Activated CD8-positive, alpha-beta T cell treated with anti-CD3 and anti-CD28 coated beads for 36 hours (primary cell): ENCODE results near the gene DLGAP1. TPM values are rescaled to one million over a fixed set of nuclear protein-coding genes. Genes with fewer than 3 reads are reported as not detected.

ENCODE experiments used
- ATAC-seq: fragments of 200-7000 bp; cut with Tn5 transposase; one replicate; pipeline ENCODE4 v1.10.0; 2021; ENCODE audit warnings: mild to moderate bottlenecking, moderate library complexity
- CTCF ChIA-PET: fragments of 350-600 bp; sonication (Branson Sonifier 250); formaldehyde crosslinking; loops from one replicate; lab custom pipeline; 2021; ENCODE audit warnings: antibody characterized with exemption; lab: Charles Lee
- POLR2A ChIA-PET: fragments of 350-600 bp; sonication (Branson Sonifier 250); formaldehyde crosslinking; loops from one replicate; lab custom pipeline; 2021; ENCODE audit warnings: antibody characterized with exemption; lab: Charles Lee
- DNase-seq: peaks from one replicate; pipeline ENCODE4 v3.0.0-alpha.2; 2020
- H3K27ac Mint-ChIP-seq: one replicate; pipeline ENCODE4 v1.8.0; 2021; ENCODE audit warnings: mild to moderate bottlenecking, mixed read lengths
- H3K27me3 Mint-ChIP-seq: one replicate; pipeline ENCODE4 v1.8.0; 2021; ENCODE audit warnings: mixed read lengths
- H3K36me3 Mint-ChIP-seq: one replicate; pipeline ENCODE4 v1.8.0; 2021; ENCODE audit warnings: low read depth, mixed read lengths
- H3K4me1 Mint-ChIP-seq: one replicate; pipeline ENCODE4 v1.8.0; 2021; ENCODE audit warnings: low read depth, mixed read lengths
- H3K4me3 Mint-ChIP-seq: one replicate; pipeline ENCODE4 v1.8.0; 2021; ENCODE audit warnings: mild to moderate bottlenecking, moderate library complexity, mixed read lengths
- H3K9me3 Mint-ChIP-seq: one replicate; pipeline ENCODE4 v1.8.0; 2021; ENCODE audit warnings: mixed read lengths
- intact Hi-C: fragments of 100-400 bp; cut with micrococcal nuclease; formaldehyde crosslinking; loops from one replicate; pipeline ENCODE4 v1.10.0; 2022
- total RNA-seq, 2 experiments: library from RNA; stranded (reverse); gene quantifications; one replicate each; pipeline ENCODE4 v1.2.3, GENCODE V29; 2021
- TF ChIP-seq, protein P1 (sequence below): fragments of 200-600 bp; IDR thresholded peaks from one replicate; pipeline ENCODE4 v1.8.0; 2022; ENCODE audit warnings: antibody characterized with exemption, mild to moderate bottlenecking

The DLGAP1 gene
- total RNA-seq, 2 experiments from 2014 or later: not detected

DNA sequence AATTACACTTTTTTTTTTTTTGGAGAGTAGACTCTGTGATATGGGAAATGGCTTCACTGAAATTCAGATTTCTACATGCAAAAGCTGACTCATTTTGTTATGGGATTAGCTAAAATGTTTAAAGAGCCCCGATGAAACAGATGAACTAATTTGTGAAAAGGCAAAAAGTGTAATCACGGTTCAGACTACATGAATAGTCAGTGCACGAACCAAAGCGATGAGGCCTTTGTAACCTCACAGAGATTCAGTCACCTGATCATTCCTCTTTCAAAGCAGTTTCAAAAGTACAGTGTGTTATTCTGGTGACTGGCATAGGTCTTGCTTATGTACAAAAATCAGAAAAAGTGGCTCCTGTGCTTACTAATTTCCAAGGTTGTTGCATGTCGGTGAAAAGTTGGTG, 960.5 kb downstream of the DLGAP1 start:
- no peak overlapping the region for H3K4me3 Mint-ChIP-seq
- CTCF ChIA-PET: interaction anchor here (1.1 to 2.3 kb wide), 4 partner anchors 13 to 197 kb away, joined by 3 to 6 read pairs (median 4); no protein-coding TSS in a partner anchor
- no peaks in the 10 kb centered on the region for H3K9me3 Mint-ChIP-seq

DNA sequence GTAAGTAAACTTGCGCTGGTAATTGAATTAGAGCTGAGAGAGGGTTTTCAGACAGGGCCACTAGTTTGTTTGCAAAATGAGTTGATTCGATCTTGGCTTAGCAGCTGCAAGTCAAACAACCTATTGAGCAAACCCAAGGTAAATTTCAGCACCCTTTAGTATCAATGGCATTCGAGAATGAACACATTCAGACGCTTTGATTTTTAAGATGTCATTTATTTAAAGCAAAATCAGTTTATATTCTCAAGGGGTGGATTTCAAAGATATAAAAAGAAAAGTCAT, 960.9 kb downstream of the DLGAP1 start:
- no peak overlapping the region for H3K27ac Mint-ChIP-seq
- CTCF ChIA-PET: interaction anchor here (1.1 to 2.3 kb wide), 5 partner anchors 12 to 196 kb away, joined by 3 to 6 read pairs (median 4); no protein-coding TSS in a partner anchor
- TF ChIP-seq, protein P1, sequence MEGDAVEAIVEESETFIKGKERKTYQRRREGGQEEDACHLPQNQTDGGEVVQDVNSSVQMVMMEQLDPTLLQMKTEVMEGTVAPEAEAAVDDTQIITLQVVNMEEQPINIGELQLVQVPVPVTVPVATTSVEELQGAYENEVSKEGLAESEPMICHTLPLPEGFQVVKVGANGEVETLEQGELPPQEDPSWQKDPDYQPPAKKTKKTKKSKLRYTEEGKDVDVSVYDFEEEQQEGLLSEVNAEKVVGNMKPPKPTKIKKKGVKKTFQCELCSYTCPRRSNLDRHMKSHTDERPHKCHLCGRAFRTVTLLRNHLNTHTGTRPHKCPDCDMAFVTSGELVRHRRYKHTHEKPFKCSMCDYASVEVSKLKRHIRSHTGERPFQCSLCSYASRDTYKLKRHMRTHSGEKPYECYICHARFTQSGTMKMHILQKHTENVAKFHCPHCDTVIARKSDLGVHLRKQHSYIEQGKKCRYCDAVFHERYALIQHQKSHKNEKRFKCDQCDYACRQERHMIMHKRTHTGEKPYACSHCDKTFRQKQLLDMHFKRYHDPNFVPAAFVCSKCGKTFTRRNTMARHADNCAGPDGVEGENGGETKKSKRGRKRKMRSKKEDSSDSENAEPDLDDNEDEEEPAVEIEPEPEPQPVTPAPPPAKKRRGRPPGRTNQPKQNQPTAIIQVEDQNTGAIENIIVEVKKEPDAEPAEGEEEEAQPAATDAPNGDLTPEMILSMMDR: no peak
- DNase-seq: no peak
- no peak for ATAC-seq
- H3K9me3 Mint-ChIP-seq: no peaks in the 10 kb centered on the region
- H3K27me3 Mint-ChIP-seq: peaks cover 20% of the 10 kb centered on the region
- H3K36me3 Mint-ChIP-seq: no peaks in the 10 kb centered on the region
- POLR2A ChIA-PET: no interaction called here
- H3K4me1 Mint-ChIP-seq: peaks cover 7% of the 10 kb centered on the region
- intact Hi-C loops: no loop called here
- H3K4me3 Mint-ChIP-seq: no peak overlapping the region

More for the DNA sequence above, 960.5 kb downstream of the DLGAP1 start:
- DNase-seq (no peak), ATAC-seq (no peak)
- TF ChIP-seq, protein P1: no peak
- H3K27me3 Mint-ChIP-seq: peaks cover 23% of the 10 kb centered on the region
- H3K36me3 Mint-ChIP-seq: no peaks in the 10 kb centered on the region
- POLR2A ChIA-PET: no interaction called here
- intact Hi-C loops: no loop called here
- no peak overlapping the region for H3K27ac Mint-ChIP-seq
- H3K4me1 Mint-ChIP-seq: peaks cover 11% of the 10 kb centered on the region

DNA sequence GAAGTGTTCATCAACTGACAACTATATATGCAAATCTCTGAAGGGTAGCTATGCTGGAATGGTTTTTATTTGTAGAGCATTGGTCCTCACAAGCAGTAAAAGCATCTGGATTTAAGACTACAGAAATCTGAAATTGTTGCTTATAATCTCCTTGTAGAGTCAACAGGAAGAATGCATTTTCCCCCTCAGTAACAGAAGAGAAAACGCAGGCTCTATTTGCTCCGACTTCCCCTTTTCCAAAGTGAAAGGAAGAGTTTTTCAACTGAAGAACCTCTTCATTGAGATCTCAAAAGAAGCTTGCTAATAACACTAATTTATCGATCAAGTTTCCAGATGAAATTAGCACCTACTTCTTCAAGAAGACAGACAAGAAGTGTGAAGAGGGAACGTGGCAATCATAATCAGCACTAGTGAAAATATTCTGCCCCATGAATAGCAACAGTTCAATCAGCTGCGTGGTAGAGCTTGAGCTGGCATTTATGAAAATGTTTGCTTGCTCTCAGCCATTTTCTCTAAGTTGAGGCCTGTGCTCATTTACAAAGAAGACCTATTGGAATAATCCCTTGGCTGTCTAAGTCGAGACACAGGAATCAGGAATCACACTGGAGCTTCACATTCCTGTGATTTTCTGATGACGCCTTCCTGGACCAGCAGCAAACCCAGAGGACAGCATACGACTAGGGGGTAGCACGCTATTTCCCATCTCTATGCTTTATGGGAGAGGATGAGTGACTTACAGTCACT, 961.4 kb downstream of the DLGAP1 start:
- H3K36me3 Mint-ChIP-seq: no peaks in the 10 kb centered on the region
- no peak overlapping the region for H3K27ac Mint-ChIP-seq
- peaks cover 6% of the 10 kb centered on the region for H3K4me1 Mint-ChIP-seq
- intact Hi-C loops: no loop called here
- ChIA-PET POLR2A (no interaction called here), CTCF (interaction anchor here (1.1 to 2.3 kb wide), 6 partner anchors 12 to 196 kb away, joined by 3 to 6 read pairs (median 4); no protein-coding TSS in a partner anchor)
- peaks cover 18% of the 10 kb centered on the region for H3K27me3 Mint-ChIP-seq
- DNase-seq (no peak), ATAC-seq (no peak)
- TF ChIP-seq, protein P1: no peak
- H3K4me3 Mint-ChIP-seq: no peak overlapping the region
- no peaks in the 10 kb centered on the region for H3K9me3 Mint-ChIP-seq

DNA sequence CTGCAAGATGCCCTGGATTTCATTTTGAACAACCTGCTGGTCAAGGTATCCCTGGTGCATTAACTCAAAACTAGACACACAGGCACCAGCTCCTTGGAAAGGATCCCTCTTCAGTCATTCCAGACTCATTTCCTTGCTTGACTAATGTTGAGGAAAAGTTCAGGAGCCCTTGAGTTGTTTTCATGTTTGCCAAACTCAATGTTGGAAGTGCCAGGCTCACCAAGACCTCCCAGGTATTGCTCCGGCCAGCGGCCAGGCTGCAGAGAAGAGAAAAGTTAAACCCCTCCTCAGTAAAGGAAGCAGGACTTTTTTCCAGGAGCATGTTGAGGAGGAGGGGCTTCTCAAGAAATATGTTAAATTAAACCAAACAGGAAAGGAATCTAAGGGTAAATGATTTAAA, 962.4 kb downstream of the DLGAP1 start:
- H3K4me3 Mint-ChIP-seq: no peak overlapping the region
- TF ChIP-seq, protein P1: no peak
- intact Hi-C loops: no loop called here
- no peak for DNase-seq
- no peak overlapping the region for H3K27ac Mint-ChIP-seq
- CTCF ChIA-PET: interaction anchor here (1.3 to 2.3 kb wide), 2 partner anchors 15 to 170 kb away, joined by 5 to 6 read pairs; no protein-coding TSS in a partner anchor
- no peaks in the 10 kb centered on the region for H3K36me3 Mint-ChIP-seq
- H3K9me3 Mint-ChIP-seq: no peaks in the 10 kb centered on the region
- POLR2A ChIA-PET: interaction anchor here (0.6 kb wide), 1 partner anchor 192 kb away, joined by 3 read pairs; no protein-coding TSS in a partner anchor
- peaks cover 4% of the 10 kb centered on the region for H3K4me1 Mint-ChIP-seq
- H3K27me3 Mint-ChIP-seq: peaks cover 9% of the 10 kb centered on the region
- no peak for ATAC-seq

DNA sequence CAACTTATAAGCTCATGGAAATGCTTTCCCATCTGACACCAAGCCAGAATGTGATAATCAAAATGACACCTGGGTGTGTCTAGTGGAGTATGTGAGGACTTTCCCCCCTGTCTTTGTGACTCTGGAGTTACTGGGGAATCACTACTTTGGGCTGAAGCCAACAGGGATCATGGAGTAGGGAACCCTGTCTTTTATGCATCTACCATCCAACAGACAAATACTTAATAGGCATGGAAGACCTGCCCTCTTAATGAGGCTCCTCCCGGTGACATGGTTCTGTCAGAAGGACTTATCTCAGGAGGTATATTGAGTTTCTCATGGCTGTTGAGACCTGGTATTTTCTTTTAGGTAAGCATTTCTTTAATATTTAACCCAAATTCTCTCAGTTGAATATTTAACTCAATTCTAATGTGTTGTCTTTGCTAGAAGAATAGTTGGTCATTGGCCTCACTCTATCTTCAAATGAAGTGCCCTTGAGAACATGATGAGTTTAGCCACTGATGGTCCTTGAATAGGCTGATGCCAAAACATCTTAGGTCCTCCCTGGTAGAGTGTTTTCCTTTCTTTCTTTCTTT, 963.0 kb downstream of the DLGAP1 start:
- ATAC-seq (no peak), DNase-seq (no peak)
- Mint-ChIP-seq H3K9me3 (no peaks in the 10 kb centered on the region), H3K27ac (no peak overlapping the region), H3K36me3 (no peaks in the 10 kb centered on the region), H3K4me3 (no peak overlapping the region), H3K27me3 (peaks cover 3% of the 10 kb centered on the region), H3K4me1 (peaks cover 4% of the 10 kb centered on the region)
- intact Hi-C loops: no loop called here
- POLR2A ChIA-PET: no interaction called here
- CTCF ChIA-PET: interaction anchor here (1.0 to 2.3 kb wide), 2 partner anchors 169 to 174 kb away, joined by 4 to 6 read pairs; no protein-coding TSS in a partner anchor
- TF ChIP-seq, protein P1: no peak
